KMS-11 (cell line): ENCODE results near the gene ETNK1.

Experiments
- H2AFZ ChIP-seq: fragments of 200-600 bp; sonication (generic); 2 replicates; pipeline ENCODE4 v1.6.1; 2016; ENCODE audit warnings: antibody characterized with exemption, mixed run types, low read depth
- H3K27ac ChIP-seq: fragments of 200-600 bp; sonication (generic); 2 replicates; pipeline ENCODE4 v1.6.1; 2016; ENCODE audit warnings: mild to moderate bottlenecking, mixed run types
- H3K27me3 ChIP-seq: fragments of 200-600 bp; sonication (generic); 2 replicates; pipeline ENCODE4 v1.6.1; 2017; ENCODE audit warnings: mild to moderate bottlenecking, low read depth, mixed run types, moderate library complexity; ENCODE audit not compliant: insufficient read depth
- H3K36me3 ChIP-seq: fragments of 200-600 bp; sonication (generic); 2 replicates; pipeline ENCODE4 v1.6.1; 2017; ENCODE audit warnings: mild to moderate bottlenecking, mixed run types; ENCODE audit not compliant: insufficient read depth
- H3K4me1 ChIP-seq: fragments of 200-600 bp; sonication (generic); 2 replicates; pipeline ENCODE4 v1.6.1; 2016; ENCODE audit warnings: mild to moderate bottlenecking, low read depth, mixed run types; ENCODE audit not compliant: poor library complexity, severe bottlenecking
- H3K4me2 ChIP-seq: fragments of 200-600 bp; sonication (generic); 2 replicates; pipeline ENCODE4 v1.7.0; 2016; ENCODE audit warnings: mild to moderate bottlenecking, mixed run types
- H3K4me3 ChIP-seq: fragments of 200-600 bp; sonication (generic); IDR thresholded peaks from 2 replicates; pipeline ENCODE4 v1.6.1; 2017; ENCODE audit warnings: low read depth, low read length, mixed read lengths; ENCODE audit not compliant: insufficient read depth
- H3K79me2 ChIP-seq: fragments of 200-600 bp; sonication (generic); 2 replicates; pipeline ENCODE4 v1.6.1; 2016; ENCODE audit warnings: low read depth, mixed run types; ENCODE audit not compliant: insufficient read depth
- H3K9ac ChIP-seq: fragments of 200-600 bp; sonication (generic); 2 replicates; pipeline ENCODE4 v1.6.1; 2016; ENCODE audit warnings: mild to moderate bottlenecking, mixed run types
- H4K20me1 ChIP-seq: fragments of 200-600 bp; sonication (generic); 2 replicates; pipeline ENCODE4 v1.6.1; 2016; ENCODE audit warnings: mild to moderate bottlenecking, mixed run types; ENCODE audit not compliant: insufficient read depth
- CTCF ChIP-seq: fragments of 200-600 bp; sonication (generic); conservative IDR thresholded peaks from 2 replicates; pipeline ENCODE4 v1.6.1; 2017; ENCODE audit warnings: low read depth, mild to moderate bottlenecking, antibody characterized with exemption, low read length, moderate library complexity, mixed read lengths

The ETNK1 gene

GRCh38 chr12:22667122-22667521 lies 42.2 kb downstream of the ETNK1 start:
- H3K4me2 ChIP-seq, result no peak overlapping the region
- no peaks in the 10 kb centered on the region for H4K20me1 ChIP-seq
- no peaks in the 10 kb centered on the region for H3K36me3 ChIP-seq
- H3K79me2 ChIP-seq, result no peaks in the 10 kb centered on the region
- no peak overlapping the region for H3K27ac ChIP-seq
- H3K4me3 ChIP-seq, result no peak overlapping the region
- TF ChIP-seq CTCF, result no peak
- no peaks in the 10 kb centered on the region for H3K4me1 ChIP-seq
- no peak overlapping the region for H2AFZ ChIP-seq
- no peak overlapping the region for H3K9ac ChIP-seq
- H3K27me3 ChIP-seq, result no peaks in the 10 kb centered on the region

GRCh38 chr12:22668441-22668840 lies 43.5 kb downstream of the ETNK1 start:
- no peak overlapping the region for H2AFZ ChIP-seq
- no peaks in the 10 kb centered on the region for H3K36me3 ChIP-seq
- no peaks in the 10 kb centered on the region for H3K4me1 ChIP-seq
- no peak overlapping the region for H3K4me2 ChIP-seq
- H3K27me3 ChIP-seq, result no peaks in the 10 kb centered on the region
- H3K4me3 ChIP-seq, result no peak overlapping the region
- no peak overlapping the region for H3K9ac ChIP-seq
- H3K27ac ChIP-seq, result no peak overlapping the region
- H3K79me2 ChIP-seq, result no peaks in the 10 kb centered on the region
- H4K20me1 ChIP-seq, result no peaks in the 10 kb centered on the region
- TF ChIP-seq CTCF, result no peak

GRCh38 chr12:22670762-22671161 lies 45.8 kb downstream of the ETNK1 start:
- H2AFZ ChIP-seq, result no peak overlapping the region
- H3K27ac ChIP-seq, result no peak overlapping the region
- 0 out of 2 replicates have a peak, but pooled peaks have one; percentile 22 for TF ChIP-seq CTCF
- H3K9ac ChIP-seq, result no peak overlapping the region
- H3K4me3 ChIP-seq, result no peak overlapping the region
- no peaks in the 10 kb centered on the region for H3K79me2 ChIP-seq
- H3K4me2 ChIP-seq, result no peak overlapping the region
- H3K4me1 ChIP-seq, result no peaks in the 10 kb centered on the region
- H3K27me3 ChIP-seq, result no peaks in the 10 kb centered on the region
- no peaks in the 10 kb centered on the region for H3K36me3 ChIP-seq
- no peaks in the 10 kb centered on the region for H4K20me1 ChIP-seq

- no peak overlapping the region for H3K4me3 ChIP-seq
- no peaks in the 10 kb centered on the region for H3K36me3 ChIP-seq
- no peaks in the 10 kb centered on the region for H4K20me1 ChIP-seq
- H3K27me3 ChIP-seq, result no peaks in the 10 kb centered on the region
- no peaks in the 10 kb centered on the region for H3K79me2 ChIP-seq
- H3K9ac ChIP-seq, result no peak overlapping the region
- H3K4me2 ChIP-seq, result no peak overlapping the region
- H3K4me1 ChIP-seq, result no peaks in the 10 kb centered on the region
- H2AFZ ChIP-seq, result no peak overlapping the region
- no peak for TF ChIP-seq CTCF
- no peak overlapping the region for H3K27ac ChIP-seq
These were observed 48.0 kb downstream of the ETNK1 start for GRCh38 chr12:22672951-22673350.
